GM19467 (cell line): ENCODE measurements around the gene KDM4C.
A peak's percentile ranks its signal among the peaks of the same experiment; 100 is the strongest.

Experiments used
- ATAC-seq: cut with Tn5 transposase; IDR thresholded peaks from one replicate; pipeline ENCODE4 v1.9.1; 2021; ENCODE audit warnings: mild to moderate bottlenecking, moderate library complexity; ENCODE audit not compliant: unreplicated experiment

The KDM4C gene

GRCh38 chr9:6897898-6898302 is 140.1 kb downstream of the KDM4C start:
- no peak for ATAC-seq

GRCh38 chr9:6899274-6899673 is 141.5 kb downstream of the KDM4C start:
- no peak for ATAC-seq

GRCh38 chr9:6900440-6900883 is 142.7 kb downstream of the KDM4C start:
- ATAC-seq: no peak

- ATAC-seq: no peak
Observed at GRCh38 chr9:6901180-6901579, 143.4 kb downstream of the KDM4C start.

GRCh38 chr9:6902423-6902822 is 144.7 kb downstream of the KDM4C start:
- ATAC-seq: no peak

- no peak for ATAC-seq
Observed at GRCh38 chr9:6904371-6904770, 146.6 kb downstream of the KDM4C start.

GRCh38 chr9:6905850-6906375 is 148.1 kb downstream of the KDM4C start:
- no peak for ATAC-seq

GRCh38 chr9:6907772-6908381 is 150.1 kb downstream of the KDM4C start:
- ATAC-seq: no peak

GRCh38 chr9:6909181-6909580 is 151.4 kb downstream of the KDM4C start:
- ATAC-seq: no peak

GRCh38 chr9:6910032-6910431 is 152.3 kb downstream of the KDM4C start:
- no peak for ATAC-seq

- no peak for ATAC-seq
Observed at GRCh38 chr9:6910497-6910896, 152.7 kb downstream of the KDM4C start.

- no peak for ATAC-seq
Observed at GRCh38 chr9:6911901-6912638, 154.3 kb downstream of the KDM4C start.

- ATAC-seq: no peak
Observed at GRCh38 chr9:6915635-6916034, 157.9 kb downstream of the KDM4C start.

- ATAC-seq: peak; percentile 92
Observed at GRCh38 chr9:6917162-6917561, 159.4 kb downstream of the KDM4C start.

GRCh38 chr9:6920041-6920440 is 162.3 kb downstream of the KDM4C start:
- no peak for ATAC-seq

- ATAC-seq: no peak
Observed at GRCh38 chr9:6921315-6921714, 163.5 kb downstream of the KDM4C start.

- no peak for ATAC-seq
Observed at GRCh38 chr9:6922124-6922676, 164.4 kb downstream of the KDM4C start.

- no peak for ATAC-seq
Observed at GRCh38 chr9:6922680-6923079, 164.9 kb downstream of the KDM4C start.

GRCh38 chr9:6923086-6923485 is 165.3 kb downstream of the KDM4C start:
- ATAC-seq: no peak

- ATAC-seq: no peak
Observed at GRCh38 chr9:6924149-6924548, 166.4 kb downstream of the KDM4C start.

- ATAC-seq: no peak
Observed at GRCh38 chr9:6924988-6925563, 167.3 kb downstream of the KDM4C start.

GRCh38 chr9:6925836-6926235 is 168.1 kb downstream of the KDM4C start:
- ATAC-seq: no peak
